Activated B cell treated with CpG ODN at 0.5 μM for 24 hours (primary cell): ENCODE measurements around the gene PLAAT3. TPM values are rescaled to one million over a fixed set of nuclear protein-coding genes. Genes with fewer than 3 reads are reported as not detected.
"Not testable (repeated sequence)": the region's sequence is repeated elsewhere in the genome, so short reads cannot be mapped to it uniquely, and the experiment has no call there.

Experiments used
- ATAC-seq: fragments of 200-7000 bp; cut with Tn5 transposase; one replicate; pipeline ENCODE4 v1.10.0; 2021; ENCODE audit warnings: low read depth, mild to moderate bottlenecking, moderate library complexity
- CTCF ChIA-PET: fragments of 350-600 bp; sonication (Branson Sonifier 250); formaldehyde crosslinking; loops from one replicate; lab custom pipeline; 2021; ENCODE audit warnings: antibody characterized with exemption; lab: Charles Lee
- POLR2A ChIA-PET: fragments of 350-600 bp; sonication (Branson Sonifier 250); formaldehyde crosslinking; loops from one replicate; lab custom pipeline; 2021; ENCODE audit warnings: antibody characterized with exemption; lab: Charles Lee
- DNase-seq: peaks from one replicate; pipeline ENCODE4 v3.0.0; 2022
- H3K27ac Mint-ChIP-seq: one replicate; pipeline ENCODE4 v1.8.0; 2020; ENCODE audit warnings: mixed read lengths
- H3K27me3 Mint-ChIP-seq: one replicate; pipeline ENCODE4 v1.8.0; 2021; ENCODE audit warnings: mixed read lengths
- H3K36me3 Mint-ChIP-seq: one replicate; pipeline ENCODE4 v1.8.0; 2021; ENCODE audit warnings: low read depth, mixed read lengths
- H3K4me1 Mint-ChIP-seq: one replicate; pipeline ENCODE4 v1.8.0; 2021; ENCODE audit warnings: mixed read lengths
- H3K4me3 Mint-ChIP-seq: one replicate; pipeline ENCODE4 v1.8.0; 2020; ENCODE audit warnings: mild to moderate bottlenecking, mixed read lengths
- H3K9me3 Mint-ChIP-seq: one replicate; pipeline ENCODE4 v1.8.0; 2020; ENCODE audit warnings: mixed read lengths
- intact Hi-C: fragments of 100-400 bp; cut with micrococcal nuclease; formaldehyde crosslinking; loops from one replicate; pipeline ENCODE4 v1.15.1; 2024
- total RNA-seq: library from RNA; stranded (reverse); gene quantifications from 2 replicates; pipeline ENCODE4 v1.2.3, GENCODE V29; 2022
- TF ChIP-seq, protein P1 (sequence below): fragments of 200-600 bp; IDR thresholded peaks from one replicate; pipeline ENCODE4 v1.8.0; 2022; ENCODE audit warnings: antibody characterized with exemption, mild to moderate bottlenecking

Gene PLAAT3
- total RNA-seq, 1 donor from 2014 or later = 0.82 TPM

DNA sequence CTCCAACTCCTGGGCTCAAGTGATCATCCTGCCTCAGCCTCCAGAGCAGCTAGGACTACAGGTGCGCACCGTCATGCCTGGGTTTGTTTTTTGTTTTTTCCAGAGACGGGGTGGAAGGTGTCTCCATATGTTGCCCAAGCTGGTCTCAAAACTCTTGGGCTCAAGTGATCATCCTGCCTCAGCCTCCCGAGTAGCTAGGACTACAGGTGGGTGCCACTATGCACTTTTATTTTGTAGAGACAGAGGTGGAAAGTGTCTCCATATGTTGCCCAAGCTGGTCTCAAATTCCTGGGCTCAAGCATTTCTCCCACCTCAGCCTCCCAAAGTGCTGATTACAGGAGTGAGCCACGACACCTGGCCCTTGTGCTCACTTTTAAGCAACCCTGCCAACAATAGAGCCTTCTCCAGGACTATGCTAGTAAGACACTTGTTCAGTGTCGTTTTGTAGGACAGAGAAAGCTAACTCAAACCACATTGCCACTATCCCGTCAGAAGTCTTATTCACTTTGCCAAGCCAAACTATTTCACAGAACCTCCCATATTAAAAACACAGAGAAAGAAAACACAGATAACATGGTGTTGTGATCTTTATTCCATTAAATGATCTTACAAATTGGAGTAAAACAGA lies 9.4 kb upstream of the PLAAT3 start:
- Mint-ChIP-seq H3K27ac (no peak overlapping the region), H3K4me3 (no peak overlapping the region), H3K36me3 (peaks cover 8% of the 10 kb centered on the region), H3K4me1 (peaks cover 6% of the 10 kb centered on the region), H3K27me3 (peaks cover 6% of the 10 kb centered on the region), H3K9me3 (no peaks in the 10 kb centered on the region)
- ChIA-PET POLR2A (no interaction called here), CTCF (interaction anchor here (1.1 kb wide), 1 partner anchor 15 kb away, joined by 3 read pairs; no protein-coding TSS in a partner anchor)
- no peak for ATAC-seq
- DNase-seq = no peak
- TF ChIP-seq, protein P1, sequence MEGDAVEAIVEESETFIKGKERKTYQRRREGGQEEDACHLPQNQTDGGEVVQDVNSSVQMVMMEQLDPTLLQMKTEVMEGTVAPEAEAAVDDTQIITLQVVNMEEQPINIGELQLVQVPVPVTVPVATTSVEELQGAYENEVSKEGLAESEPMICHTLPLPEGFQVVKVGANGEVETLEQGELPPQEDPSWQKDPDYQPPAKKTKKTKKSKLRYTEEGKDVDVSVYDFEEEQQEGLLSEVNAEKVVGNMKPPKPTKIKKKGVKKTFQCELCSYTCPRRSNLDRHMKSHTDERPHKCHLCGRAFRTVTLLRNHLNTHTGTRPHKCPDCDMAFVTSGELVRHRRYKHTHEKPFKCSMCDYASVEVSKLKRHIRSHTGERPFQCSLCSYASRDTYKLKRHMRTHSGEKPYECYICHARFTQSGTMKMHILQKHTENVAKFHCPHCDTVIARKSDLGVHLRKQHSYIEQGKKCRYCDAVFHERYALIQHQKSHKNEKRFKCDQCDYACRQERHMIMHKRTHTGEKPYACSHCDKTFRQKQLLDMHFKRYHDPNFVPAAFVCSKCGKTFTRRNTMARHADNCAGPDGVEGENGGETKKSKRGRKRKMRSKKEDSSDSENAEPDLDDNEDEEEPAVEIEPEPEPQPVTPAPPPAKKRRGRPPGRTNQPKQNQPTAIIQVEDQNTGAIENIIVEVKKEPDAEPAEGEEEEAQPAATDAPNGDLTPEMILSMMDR = no peak
- intact Hi-C loops = no loop called here

DNA sequence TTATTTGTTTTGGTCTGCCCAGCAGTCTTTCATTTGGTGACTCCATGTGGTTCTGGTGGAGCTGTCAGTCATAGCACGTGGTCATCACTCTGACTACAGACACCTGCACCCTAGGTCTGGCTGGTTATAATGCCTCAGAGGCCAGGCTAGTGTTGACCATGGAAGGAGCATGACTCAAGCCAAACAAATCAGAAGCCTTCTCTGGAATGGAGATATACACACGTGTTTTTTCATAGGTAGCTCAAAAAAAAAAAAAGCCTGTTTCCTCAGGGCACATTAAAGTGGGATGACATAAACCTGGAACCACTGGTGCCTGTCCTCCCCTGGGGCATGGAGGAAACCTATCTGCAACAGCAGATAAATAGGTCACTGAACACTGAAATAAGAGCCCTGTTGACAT lies 8.1 kb upstream of the PLAAT3 start:
- H3K27ac Mint-ChIP-seq = no peak overlapping the region
- DNase-seq (no peak), ATAC-seq (no peak)
- H3K4me1 Mint-ChIP-seq = peaks cover 6% of the 10 kb centered on the region
- H3K27me3 Mint-ChIP-seq = peaks cover 6% of the 10 kb centered on the region
- H3K36me3 Mint-ChIP-seq = peaks cover 1% of the 10 kb centered on the region
- TF ChIP-seq, protein P1 = no peak
- POLR2A ChIA-PET = no interaction called here
- H3K4me3 Mint-ChIP-seq = no peak overlapping the region
- no peaks in the 10 kb centered on the region for H3K9me3 Mint-ChIP-seq
- CTCF ChIA-PET = no interaction called here
- intact Hi-C loops = no loop called here

DNA sequence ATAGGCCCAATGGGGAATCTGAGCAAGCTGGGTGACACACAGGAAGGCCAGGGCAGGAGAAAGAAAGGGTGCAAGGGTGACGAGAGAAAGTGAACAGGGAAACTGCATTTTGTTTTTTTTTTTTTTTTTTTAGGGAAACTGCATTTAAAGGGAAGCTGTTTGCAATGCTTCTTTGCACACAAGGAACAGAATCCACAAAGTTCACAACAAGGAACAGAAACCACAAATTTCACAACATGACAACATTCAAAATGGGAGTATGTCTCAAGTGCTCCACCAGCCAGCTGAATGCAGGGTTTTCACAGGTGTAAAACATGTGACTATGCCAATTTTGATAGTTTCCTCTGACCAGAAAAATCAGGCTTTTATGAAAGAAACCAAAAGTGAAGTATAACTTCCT lies 6.8 kb upstream of the PLAAT3 start:
- no peak overlapping the region for H3K4me3 Mint-ChIP-seq
- no peak for ATAC-seq
- TF ChIP-seq, protein P1 = no peak
- intact Hi-C loops = no loop called here
- POLR2A ChIA-PET = interaction anchor here (0.6 kb wide), 1 partner anchor 32 kb away, joined by 3 read pairs; no protein-coding TSS in a partner anchor
- no peaks in the 10 kb centered on the region for H3K9me3 Mint-ChIP-seq
- CTCF ChIA-PET = interaction anchor here (0.8 to 1.8 kb wide), 3 partner anchors 15 to 142 kb away, joined by 3 to 4 read pairs (median 3); no protein-coding TSS in a partner anchor
- no peak for DNase-seq
- H3K27ac Mint-ChIP-seq = no peak overlapping the region
- H3K27me3 Mint-ChIP-seq = peaks cover 7% of the 10 kb centered on the region
- no peaks in the 10 kb centered on the region for H3K36me3 Mint-ChIP-seq
- peaks cover 6% of the 10 kb centered on the region for H3K4me1 Mint-ChIP-seq

DNA sequence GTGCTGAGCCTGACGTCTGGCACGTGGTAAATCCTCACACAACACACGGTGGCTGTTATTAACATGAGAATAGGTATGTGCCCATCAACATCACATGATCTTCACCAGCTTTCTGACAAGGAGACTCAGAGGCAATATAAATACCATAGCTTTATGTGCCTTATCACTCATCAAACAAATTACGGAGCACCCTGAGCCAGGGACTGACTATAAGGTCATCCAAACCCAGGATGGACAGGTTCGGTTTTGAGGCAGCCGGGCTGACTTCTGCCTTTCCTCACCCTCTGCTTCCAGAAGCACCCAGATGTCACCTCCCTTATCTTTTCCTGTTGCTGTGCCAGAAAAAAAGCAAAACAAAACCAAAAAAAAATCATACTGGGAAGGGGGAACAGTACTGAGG lies 5.7 kb upstream of the PLAAT3 start:
- Mint-ChIP-seq H3K27ac (no peak overlapping the region), H3K4me3 (no peak overlapping the region), H3K27me3 (peaks cover 9% of the 10 kb centered on the region), H3K9me3 (no peaks in the 10 kb centered on the region), H3K36me3 (no peaks in the 10 kb centered on the region), H3K4me1 (peaks cover 6% of the 10 kb centered on the region)
- no peak for ATAC-seq
- intact Hi-C loops = no loop called here
- CTCF ChIA-PET = interaction anchor here (1.8 kb wide), 2 partner anchors 19 to 141 kb away, joined by 3 to 4 read pairs; no protein-coding TSS in a partner anchor
- TF ChIP-seq, protein P1 = no peak
- no peak for DNase-seq
- POLR2A ChIA-PET = no interaction called here

DNA sequence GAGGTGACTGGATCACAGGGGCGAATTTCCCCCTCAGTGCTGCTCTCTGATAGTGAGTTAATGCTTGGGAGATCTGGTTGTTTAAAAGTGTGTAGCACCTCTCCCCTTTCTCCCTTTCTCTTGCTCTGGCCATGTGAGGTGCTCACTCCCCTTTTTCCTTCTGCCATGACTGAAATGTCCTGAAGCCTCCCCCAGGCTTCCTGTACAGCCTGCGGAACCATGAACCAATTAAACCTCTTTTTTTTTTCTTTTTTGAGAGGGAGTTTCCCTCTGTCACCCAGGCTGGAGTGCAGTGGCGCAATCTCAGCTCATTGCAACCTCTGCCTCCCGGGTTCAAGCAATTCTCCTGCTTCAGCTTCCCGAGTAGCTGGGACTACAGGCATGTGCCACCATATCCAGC lies 3.5 kb upstream of the PLAAT3 start:
- H3K27me3 Mint-ChIP-seq, H3K27ac Mint-ChIP-seq, POLR2A ChIA-PET, DNase-seq, ATAC-seq, H3K9me3 Mint-ChIP-seq, H3K4me3 Mint-ChIP-seq, intact Hi-C loops, H3K36me3 Mint-ChIP-seq: not testable (repeated sequence)
- H3K4me1 Mint-ChIP-seq = peaks cover 20% of the 10 kb centered on the region
- CTCF ChIA-PET = interaction anchor here (1.0 kb wide), 1 partner anchor 139 kb away, joined by 3 read pairs; no protein-coding TSS in a partner anchor
